ENCODE results near the gene FSIP1.

DNA sequence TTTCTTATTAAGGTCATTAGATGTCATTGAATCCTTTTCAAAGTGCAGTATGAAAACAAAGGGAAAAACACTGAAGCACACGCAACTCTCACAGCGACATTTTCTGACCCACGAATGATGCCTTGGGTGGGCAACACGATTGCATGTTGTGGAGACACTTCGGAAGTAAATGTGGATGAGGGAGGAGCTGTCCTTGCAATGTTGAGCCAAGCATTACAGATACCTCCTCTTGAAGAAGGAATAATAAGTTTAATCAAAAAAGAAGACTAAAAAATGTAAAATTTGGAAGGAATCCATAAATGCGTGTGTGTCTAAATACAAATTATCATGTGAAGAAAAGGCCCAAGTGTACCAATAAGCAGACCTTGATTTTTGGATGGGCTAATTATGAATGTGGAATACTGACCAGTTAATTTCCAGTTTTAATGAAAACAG lies 184.9 kb downstream of the FSIP1 start:
- TF ChIP-seq TEAD4 (IDR thresholded peaks at IDR 0.05; ENCODE audit: low read length) = no peak
- no peak for TF ChIP-seq TEAD4 (CRISPR knock-in tag; IDR thresholded peaks at IDR 0.05; ENCODE audit: borderline replicate concordance)
- no peak for TF ChIP-seq MAFF (IDR thresholded peaks at IDR 0.05; ENCODE audit: low read length)
- no peak for TF ChIP-seq POLR2A (conservative IDR thresholded peaks at IDR 0.05)
- TF ChIP-seq CBX3 (IDR thresholded peaks at IDR 0.05; ENCODE audit: borderline replicate concordance in 1 of 2, low read length in 2 of 2) = no peak
- no peak for TF ChIP-seq CHD4 (IDR thresholded peaks at IDR 0.05; ENCODE audit: insufficient read depth, insufficient replicate concordance, low read depth, low read length, poor library complexity, severe bottlenecking)
- TF ChIP-seq TAF1 (IDR thresholded peaks at IDR 0.05; ENCODE audit: control insufficient read depth, extremely low read depth, insufficient read depth, low read length, severe bottlenecking) = no peak
- TF ChIP-seq, protein P1, sequence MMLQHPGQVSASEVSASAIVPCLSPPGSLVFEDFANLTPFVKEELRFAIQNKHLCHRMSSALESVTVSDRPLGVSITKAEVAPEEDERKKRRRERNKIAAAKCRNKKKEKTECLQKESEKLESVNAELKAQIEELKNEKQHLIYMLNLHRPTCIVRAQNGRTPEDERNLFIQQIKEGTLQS (IDR thresholded peaks at IDR 0.05) = no peak
- TF ChIP-seq, protein P1 (CRISPR knock-in tag; conservative IDR thresholded peaks at IDR 0.05) = no peak
- no peak for TF ChIP-seq EGR1 (conservative IDR thresholded peaks at IDR 0.05)
- TF ChIP-seq ETV6 (IDR thresholded peaks at IDR 0.05; ENCODE audit: borderline replicate concordance in 1 of 2, low read depth in 2 of 2, low read length in 1 of 2) = no peak
- TF ChIP-seq ETV6 (CRISPR knock-in tag; IDR thresholded peaks at IDR 0.05; ENCODE audit: borderline replicate concordance) = no peak
- no peak for TF ChIP-seq CBX1 (IDR thresholded peaks at IDR 0.05; ENCODE audit: low read depth)

Data from K562 (cell line).